HuH-7.5 (cell line): Measurements from ENCODE around the gene PCBP3.
"Not testable (repeated sequence)": the region's sequence is repeated elsewhere in the genome, so short reads cannot be mapped to it uniquely, and the experiment has no call there.

Experiments
- DNase-seq: peaks from one replicate; pipeline ENCODE4 v3.0.0; 2011; ENCODE audit warnings: low spot score

PCBP3 gene

GRCh38 chr21:45635271-45636151 is 8.0 kb upstream of the PCBP3 start:
- no peak for DNase-seq

- no peak for DNase-seq
Measured at GRCh38 chr21:45636459-45636858, 7.1 kb upstream of the PCBP3 start.

GRCh38 chr21:45636951-45637646 is 6.4 kb upstream of the PCBP3 start:
- DNase-seq, result no peak

GRCh38 chr21:45637883-45638282 is 5.6 kb upstream of the PCBP3 start:
- no peak for DNase-seq

GRCh38 chr21:45638707-45639106 is 4.8 kb upstream of the PCBP3 start:
- DNase-seq, result no peak

GRCh38 chr21:45639206-45640000 is 4.1 kb upstream of the PCBP3 start:
- DNase-seq, result no peak

GRCh38 chr21:45640001-45640887 is 3.3 kb upstream of the PCBP3 start:
- DNase-seq, result no peak

- DNase-seq, result peak; percentile 55
Measured at GRCh38 chr21:45640888-45641479, 2.5 kb upstream of the PCBP3 start.

GRCh38 chr21:45641480-45642035 is 2.0 kb upstream of the PCBP3 start:
- no peak for DNase-seq

GRCh38 chr21:45642122-45642813 is 1.3 kb upstream of the PCBP3 start:
- DNase-seq, result no peak

GRCh38 chr21:45644041-45644906 is 749 bp downstream of the PCBP3 start:
- no peak for DNase-seq

- no peak for DNase-seq
Measured at GRCh38 chr21:45651921-45652320, 8.4 kb downstream of the PCBP3 start.

- DNase-seq, result no peak
Measured at GRCh38 chr21:45655124-45655523, 11.6 kb downstream of the PCBP3 start.

GRCh38 chr21:45656114-45656513 is 12.6 kb downstream of the PCBP3 start:
- not testable (repeated sequence) for DNase-seq

- DNase-seq, result not testable (repeated sequence)
Measured at GRCh38 chr21:45661913-45662622, 18.5 kb downstream of the PCBP3 start.

GRCh38 chr21:45662623-45663245 is 19.2 kb downstream of the PCBP3 start:
- DNase-seq, result not testable (repeated sequence)

- DNase-seq, result no peak
Measured at GRCh38 chr21:45669382-45669781, 25.9 kb downstream of the PCBP3 start.

GRCh38 chr21:45670731-45671130 is 27.2 kb downstream of the PCBP3 start:
- DNase-seq, result no peak
